Measurements from ENCODE around the gene MIER3.

GRCh38 chr5:56961746-56962145, 9.8 kb upstream of the MIER3 start:
- TF ChIP-seq SETDB1 (CRISPR knock-in tag; IDR thresholded peaks at IDR 0.05; ENCODE audit: borderline replicate concordance): no peak
- TF ChIP-seq ZNF296 (CRISPR knock-in tag; conservative IDR thresholded peaks at IDR 0.05): no peak
- TF ChIP-seq TEAD2 (CRISPR knock-in tag; IDR thresholded peaks at IDR 0.05): no peak
- no peak for TF ChIP-seq CTCF (CRISPR knock-in tag; IDR thresholded peaks at IDR 0.05)
